ENCODE measurements around the gene ADH6. TPM values are rescaled to one million over a fixed set of nuclear protein-coding genes. Genes with fewer than 3 reads are reported as not detected.

Gene ADH6
- total RNA-seq, 1 experiment from 2014 or later = not detected

DNA sequence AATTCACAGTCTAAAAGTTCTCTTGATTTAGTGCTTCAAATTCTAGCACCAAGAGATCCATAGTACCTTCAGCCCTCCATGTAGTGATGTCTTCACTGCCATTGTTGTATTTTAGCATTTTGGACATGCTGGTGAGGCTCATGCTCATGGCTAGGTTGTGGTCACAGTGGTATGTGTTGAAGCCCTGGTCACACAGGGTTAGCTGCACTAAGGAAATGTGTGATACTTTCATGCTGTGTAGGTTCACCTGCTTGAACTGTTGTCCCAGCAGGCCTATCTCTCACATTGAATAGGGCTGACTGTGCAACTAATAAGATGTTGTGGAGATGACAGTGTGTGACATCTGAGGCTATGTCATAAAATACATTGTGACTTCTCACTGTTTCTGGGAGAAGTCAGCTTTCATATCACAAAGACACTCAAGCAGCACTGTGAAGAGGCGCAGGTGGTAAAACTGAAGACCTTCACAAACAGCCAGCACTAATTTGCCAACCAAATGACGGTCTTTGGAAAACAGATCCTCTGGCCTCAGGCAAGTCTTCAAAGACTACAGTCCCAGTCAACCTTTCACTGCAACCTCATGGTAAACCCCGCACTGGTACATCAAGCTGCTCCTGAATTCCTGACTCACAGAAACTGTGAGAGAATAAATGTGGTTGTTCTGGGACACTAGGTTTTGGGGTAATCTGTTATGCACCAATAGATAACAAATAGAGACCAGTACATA is 57.5 kb downstream of the ADH6 start:
- H2AK5ac ChIP-seq (ENCODE audit: insufficient read length, low read length) = no peak overlapping the region

More for the DNA sequence above, 57.5 kb downstream of the ADH6 start:
- Mint-ChIP-seq H3K36me3 (ENCODE audit: insufficient read depth in 1 of 3, low read depth in 3 of 3) (no peaks in the 10 kb centered on the region), H3K27me3 (ENCODE audit: low read depth) (no peaks in the 10 kb centered on the region), H3K9me3 (no peaks in the 10 kb centered on the region), H3K27ac (no peak overlapping the region), H3K4me3 (no peak overlapping the region), H3K4me1 (no peaks in the 10 kb centered on the region)
- no peaks in the 10 kb centered on the region for H3K23me2 ChIP-seq (ENCODE audit: insufficient read length, low read depth, low read length, poor library complexity, severe bottlenecking)
- H3K79me1 ChIP-seq (ENCODE audit: insufficient read depth, low read depth, low read length, poor library complexity, severe bottlenecking) = no peaks in the 10 kb centered on the region
- no peak overlapping the region for H3K9ac ChIP-seq (ENCODE audit: extremely low read depth, insufficient read length, low read length)
- no peak overlapping the region for H4K5ac ChIP-seq (ENCODE audit: insufficient read length, low read depth, low read length)
- no peak overlapping the region for H2BK5ac ChIP-seq (ENCODE audit: insufficient read length, low read length)
- no peak overlapping the region for H3K14ac ChIP-seq (ENCODE audit: insufficient read depth, low read length)
- H4K20me1 ChIP-seq (ENCODE audit: control insufficient read depth, insufficient read depth, insufficient read length) = no peaks in the 10 kb centered on the region
- H4K91ac ChIP-seq (ENCODE audit: insufficient read length, low read depth, low read length) = no peak overlapping the region
- H3K4ac ChIP-seq (ENCODE audit: low read depth, low read length) = no peak overlapping the region
- H3K4me2 ChIP-seq (ENCODE audit: insufficient read depth, insufficient read length, low read length) = no peak overlapping the region
- no peak overlapping the region for H4K8ac ChIP-seq (replicated peaks; ENCODE audit: insufficient read length, low read depth, low read length)
- H3K79me2 ChIP-seq (ENCODE audit: insufficient read depth, low read length) = no peaks in the 10 kb centered on the region
- no peak overlapping the region for H3T11ph ChIP-seq (ENCODE audit: low read length)
- no peaks in the 10 kb centered on the region; the same call in 1 of the 2 replicates for H3K27me3 ChIP-seq (ENCODE audit: insufficient read depth, low read length)
- H3K18ac ChIP-seq (ENCODE audit: insufficient read length, low read depth, low read length) = no peak overlapping the region
- no peak overlapping the region for H3K56ac ChIP-seq (ENCODE audit: insufficient read length, low read depth, low read length)
- no peak overlapping the region for H3K23ac ChIP-seq (ENCODE audit: insufficient read length, low read depth, low read length)
- DNase-seq = no peak
- H2BK20ac ChIP-seq (ENCODE audit: low read depth, low read length, poor library complexity, severe bottlenecking) = no peak overlapping the region
- TF ChIP-seq CTCF (conservative IDR thresholded peaks at IDR 0.05) = no peak
- WGBS (ENCODE audit: extremely low coverage, insufficient read length, low lambda C conversion rate) = no CpG with 5 or more reads among the region's 3 CpGs
- H3K4me1 ChIP-seq (ENCODE audit: insufficient read depth, low read length) = no peaks in the 10 kb centered on the region
- H3K9me3 ChIP-seq (ENCODE audit: control insufficient read depth, low read depth, low read length) = no peaks in the 10 kb centered on the region
- H2BK15ac ChIP-seq (ENCODE audit: low read depth, low read length) = no peak overlapping the region
- H2BK12ac ChIP-seq (ENCODE audit: insufficient read length, low read depth, low read length) = no peak overlapping the region
- no peak overlapping the region for H2BK120ac ChIP-seq (ENCODE audit: low read depth, low read length, poor library complexity, severe bottlenecking)
- no peak overlapping the region for H2AFZ ChIP-seq (ENCODE audit: low read length)
- no peak overlapping the region for H3K27ac ChIP-seq (ENCODE audit: insufficient read length, low read depth, low read length)

Measured in H9 (cell line).